Osteoblast (primary cell): ENCODE measurements around the gene RGS17. TPM values are rescaled to one million over a fixed set of nuclear protein-coding genes. Genes with fewer than 3 reads are reported as not detected.

Experiments used
- DNase-seq: peaks from one replicate; pipeline ENCODE4 v3.0.0; 2011; ENCODE audit warnings: low spot score, mixed read lengths; ENCODE audit not compliant: insufficient read length; ENCODE audit errors: missing footprints
- H2AFZ ChIP-seq: 2 replicates; pipeline ENCODE4 v1.6.0; 2011; ENCODE audit warnings: mild to moderate bottlenecking, low read length
- H3K27ac ChIP-seq: 2 replicates; pipeline ENCODE4 v1.5.1; 2011; ENCODE audit warnings: mild to moderate bottlenecking, low read depth, low read length, moderate library complexity
- H3K27me3 ChIP-seq: 2 replicates; pipeline ENCODE4 v1.6.0; 2012; ENCODE audit warnings: mild to moderate bottlenecking, control low read depth, inconsistent platforms, low read length, moderate library complexity; ENCODE audit not compliant: insufficient read depth
- H3K36me3 ChIP-seq: 2 replicates; pipeline ENCODE4 v1.5.1; 2011; ENCODE audit warnings: mild to moderate bottlenecking, low read length, control low read depth, moderate library complexity; ENCODE audit not compliant: insufficient read depth
- H3K4me1 ChIP-seq: 2 replicates; pipeline ENCODE4 v1.5.1; 2011; ENCODE audit warnings: mild to moderate bottlenecking, low read length, control low read depth, moderate library complexity; ENCODE audit not compliant: insufficient read depth
- H3K4me2 ChIP-seq: 2 replicates; pipeline ENCODE4 v1.6.0; 2011; ENCODE audit warnings: mild to moderate bottlenecking, low read length; ENCODE audit not compliant: insufficient read depth
- H3K4me3 ChIP-seq: fragments of 200-600 bp; sonication (generic); 3 replicates; pipeline ENCODE4 v1.5.1; 2012; ENCODE audit warnings: mild to moderate bottlenecking, low read length, inconsistent platforms; ENCODE audit not compliant: insufficient read depth
- H3K79me2 ChIP-seq: 2 replicates; pipeline ENCODE4 v1.6.0; 2012; ENCODE audit warnings: mild to moderate bottlenecking, low read length, control low read depth, inconsistent platforms; ENCODE audit not compliant: insufficient read depth
- H3K9me3 ChIP-seq: 2 replicates; pipeline ENCODE4 v1.5.1; 2011; ENCODE audit warnings: low read depth, low read length, control low read depth
- H4K20me1 ChIP-seq: 2 replicates; pipeline ENCODE4 v1.6.0; 2012; ENCODE audit warnings: mild to moderate bottlenecking, low read length, control low read depth; ENCODE audit not compliant: insufficient read depth
- CTCF ChIP-seq: IDR thresholded peaks from 2 replicates; pipeline ENCODE4 v1.5.1; 2011; ENCODE audit warnings: mild to moderate bottlenecking, low read depth, low read length, moderate library complexity; ENCODE audit errors: extremely low read depth
- total RNA-seq: library from RNA; depleted of rRNA; stranded (reverse); fragments of >200 nt; gene quantifications from 2 replicates; pipeline ENCODE4 v1.2.3, GENCODE V29; 2012

RGS17 gene
- 1.4 and 1.8 TPM in 2 replicates for total RNA-seq

GRCh38 chr6:153131037-153131981, at the start of gene RGS17:
Gene RGS17, minus strand, starts transcription at chr6:153131282. Its CDS starts 87,264 bp downstream, at chr6:153044018.
- peaks cover 15% of the 10 kb centered on the region for H3K4me1 ChIP-seq
- H3K27me3 ChIP-seq: peaks cover 19% of the 10 kb centered on the region
- H3K79me2 ChIP-seq: no peaks in the 10 kb centered on the region
- no peak for TF ChIP-seq CTCF
- H3K4me2 ChIP-seq: peak within 1 kb of the TSS; percentile 87
- DNase-seq: peak; percentile 99
- peak within 1 kb of the TSS; percentile 80 for H3K4me3 ChIP-seq
- H4K20me1 ChIP-seq: no peaks in the 10 kb centered on the region
- no peak within 1 kb of the TSS for H3K27ac ChIP-seq
- H3K9me3 ChIP-seq: no peaks in the 10 kb centered on the region
- peak within 1 kb of the TSS; percentile 82 for H2AFZ ChIP-seq
- no peaks in the 10 kb centered on the region for H3K36me3 ChIP-seq

- Histone ChIP-seq H3K4me2 (no peak overlapping the region), H2AFZ (no peak overlapping the region), H3K36me3 (no peaks in the 10 kb centered on the region), H3K4me1 (peaks cover 10% of the 10 kb centered on the region), H3K9me3 (no peaks in the 10 kb centered on the region), H3K79me2 (no peaks in the 10 kb centered on the region), H3K4me3 (no peak overlapping the region), H3K27ac (no peak overlapping the region), H4K20me1 (no peaks in the 10 kb centered on the region), H3K27me3 (no peaks in the 10 kb centered on the region)
- TF ChIP-seq CTCF: no peak
- no peak for DNase-seq
Measured at GRCh38 chr6:153172815-153173214, 41.7 kb upstream of the RGS17 start.

GRCh38 chr6:153170511-153170910, 39.4 kb upstream of the RGS17 start:
- Histone ChIP-seq H3K4me1 (peaks cover 26% of the 10 kb centered on the region), H4K20me1 (no peaks in the 10 kb centered on the region), H3K79me2 (no peaks in the 10 kb centered on the region), H3K36me3 (no peaks in the 10 kb centered on the region), H3K4me2 (no peak overlapping the region), H3K27ac (no peak overlapping the region), H3K4me3 (no peak overlapping the region), H3K27me3 (no peaks in the 10 kb centered on the region), H2AFZ (no peak overlapping the region), H3K9me3 (no peaks in the 10 kb centered on the region)
- no peak for DNase-seq
- TF ChIP-seq CTCF: no peak

GRCh38 chr6:153167907-153168306, 36.8 kb upstream of the RGS17 start:
- Histone ChIP-seq H3K36me3 (no peaks in the 10 kb centered on the region), H3K79me2 (no peaks in the 10 kb centered on the region), H3K4me2 (peak overlapping the region; percentile 69), H3K9me3 (no peaks in the 10 kb centered on the region), H4K20me1 (no peaks in the 10 kb centered on the region), H2AFZ (peak overlapping the region; percentile 56), H3K27ac (peak overlapping the region; percentile 79), H3K4me3 (no peak overlapping the region), H3K27me3 (no peaks in the 10 kb centered on the region), H3K4me1 (peaks cover 26% of the 10 kb centered on the region)
- no peak for DNase-seq
- no peak for TF ChIP-seq CTCF
